Measurements from ENCODE around the gene KIF3B.
A peak's percentile ranks its signal among the peaks of the same experiment; 100 is the strongest.
"Not testable (repeated sequence)": the region's sequence is repeated elsewhere in the genome, so short reads cannot be mapped to it uniquely, and the experiment has no call there.

Gene KIF3B

GRCh38 chr20:32251470-32251869 is 26.0 kb upstream of the KIF3B start:
- no peaks in the 10 kb centered on the region for H3K36me3 ChIP-seq (ENCODE audit: insufficient read depth, low read depth, low read length)
- no peak overlapping the region for H3K27ac ChIP-seq (ENCODE audit: low read length)
- H3K9me3 ChIP-seq (ENCODE audit: insufficient read depth, low read depth, low read length), result no peaks in the 10 kb centered on the region
- no peak overlapping the region for H3K4me3 ChIP-seq (ENCODE audit: low read length)
- no peak overlapping the region for H3K9ac ChIP-seq (ENCODE audit: low read depth, low read length)
- H3K27me3 ChIP-seq (ENCODE audit: insufficient read depth, low read length), result no peaks in the 10 kb centered on the region
- H3K4me1 ChIP-seq (ENCODE audit: insufficient read depth, low read length), result no peaks in the 10 kb centered on the region

- H3K4me1 ChIP-seq (ENCODE audit: insufficient read depth, low read length), result no peaks in the 10 kb centered on the region
- H3K4me3 ChIP-seq (ENCODE audit: low read length), result no peak overlapping the region
- H3K9me3 ChIP-seq (ENCODE audit: insufficient read depth, low read depth, low read length), result no peaks in the 10 kb centered on the region
- H3K36me3 ChIP-seq (ENCODE audit: insufficient read depth, low read depth, low read length), result no peaks in the 10 kb centered on the region
- H3K27ac ChIP-seq (ENCODE audit: low read length), result no peak overlapping the region
- no peak overlapping the region for H3K9ac ChIP-seq (ENCODE audit: low read depth, low read length)
- H3K27me3 ChIP-seq (ENCODE audit: insufficient read depth, low read length), result no peaks in the 10 kb centered on the region
These were observed 25.3 kb upstream of the KIF3B start for GRCh38 chr20:32252189-32252588.

GRCh38 chr20:32260973-32261372 is 16.5 kb upstream of the KIF3B start:
- H3K4me1 ChIP-seq (ENCODE audit: insufficient read depth, low read length); H3K27ac ChIP-seq (ENCODE audit: low read length); H3K9ac ChIP-seq (ENCODE audit: low read depth, low read length); H3K4me3 ChIP-seq (ENCODE audit: low read length); H3K36me3 ChIP-seq (ENCODE audit: insufficient read depth, low read depth, low read length); H3K27me3 ChIP-seq (ENCODE audit: insufficient read depth, low read length); H3K9me3 ChIP-seq (ENCODE audit: insufficient read depth, low read depth, low read length): not testable (repeated sequence)

DNA sequence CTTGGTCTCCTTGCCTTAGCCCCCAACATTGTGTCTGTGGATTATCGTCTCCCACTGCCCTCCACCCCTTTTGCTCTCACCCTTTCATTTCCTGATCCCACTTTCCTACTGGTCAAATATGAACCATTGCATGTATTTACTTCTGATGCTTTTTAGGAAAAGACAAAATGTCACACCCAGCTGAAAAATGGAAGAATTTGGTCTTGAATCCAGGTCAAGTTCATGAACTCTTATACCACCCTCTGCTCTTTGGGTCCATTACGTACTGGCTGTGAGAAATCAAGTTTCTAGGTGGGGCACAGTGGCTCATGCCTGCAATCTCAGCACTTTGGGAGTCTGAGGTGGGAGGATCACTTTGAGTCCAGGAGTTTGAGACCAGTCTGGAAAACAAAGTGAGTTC is 15.8 kb upstream of the KIF3B start:
- Histone ChIP-seq H3K36me3 (ENCODE audit: insufficient read depth, low read depth, low read length) (no peaks in the 10 kb centered on the region), H3K9me3 (ENCODE audit: insufficient read depth, low read depth, low read length) (no peaks in the 10 kb centered on the region), H3K27ac (ENCODE audit: low read length) (no peak overlapping the region), H3K4me3 (ENCODE audit: low read length) (no peak overlapping the region), H3K9ac (ENCODE audit: low read depth, low read length) (no peak overlapping the region), H3K27me3 (ENCODE audit: insufficient read depth, low read length) (no peaks in the 10 kb centered on the region), H3K4me1 (ENCODE audit: insufficient read depth, low read length) (no peaks in the 10 kb centered on the region)

GRCh38 chr20:32263398-32263954 is 14.0 kb upstream of the KIF3B start:
- no peak overlapping the region for H3K27ac ChIP-seq (ENCODE audit: low read length)
- H3K9ac ChIP-seq (ENCODE audit: low read depth, low read length), result no peak overlapping the region
- no peaks in the 10 kb centered on the region for H3K4me1 ChIP-seq (ENCODE audit: insufficient read depth, low read length)
- H3K4me3 ChIP-seq (ENCODE audit: low read length), result no peak overlapping the region
- H3K36me3 ChIP-seq (ENCODE audit: insufficient read depth, low read depth, low read length), result no peaks in the 10 kb centered on the region
- no peaks in the 10 kb centered on the region for H3K27me3 ChIP-seq (ENCODE audit: insufficient read depth, low read length)
- no peaks in the 10 kb centered on the region for H3K9me3 ChIP-seq (ENCODE audit: insufficient read depth, low read depth, low read length)

- no peak overlapping the region for H3K27ac ChIP-seq (ENCODE audit: low read length)
- H3K4me1 ChIP-seq (ENCODE audit: insufficient read depth, low read length), result no peaks in the 10 kb centered on the region
- no peak overlapping the region for H3K4me3 ChIP-seq (ENCODE audit: low read length)
- no peaks in the 10 kb centered on the region for H3K36me3 ChIP-seq (ENCODE audit: insufficient read depth, low read depth, low read length)
- no peaks in the 10 kb centered on the region for H3K9me3 ChIP-seq (ENCODE audit: insufficient read depth, low read depth, low read length)
- H3K27me3 ChIP-seq (ENCODE audit: insufficient read depth, low read length), result peaks cover 6% of the 10 kb centered on the region; the same call in 1 of the 2 replicates
- no peak overlapping the region for H3K9ac ChIP-seq (ENCODE audit: low read depth, low read length)
These were observed 5.8 kb upstream of the KIF3B start for GRCh38 chr20:32271620-32272019.

DNA sequence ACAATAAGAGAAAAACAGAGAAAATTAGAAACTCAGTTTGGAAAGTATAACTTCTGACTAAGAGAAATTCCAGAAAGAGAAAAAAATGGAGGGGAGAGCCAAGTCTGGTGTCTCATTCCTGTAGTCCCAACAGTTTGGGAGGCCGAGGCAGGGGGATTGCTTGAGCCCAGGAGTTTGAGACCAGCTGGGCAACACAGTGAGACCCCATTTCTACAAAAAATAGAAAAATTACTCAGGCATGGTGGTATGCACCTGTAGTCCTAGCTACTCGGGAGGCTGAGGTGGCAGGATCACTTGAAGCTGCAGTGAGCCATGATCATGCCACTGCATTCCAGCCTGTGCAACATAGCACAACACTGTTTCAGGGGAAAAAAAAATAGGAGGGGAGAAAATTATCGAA is 3.1 kb upstream of the KIF3B start:
- H3K27me3 ChIP-seq (ENCODE audit: insufficient read depth, low read length), result peaks cover 6% of the 10 kb centered on the region; the same call in 1 of the 2 replicates
- no peaks in the 10 kb centered on the region for H3K9me3 ChIP-seq (ENCODE audit: insufficient read depth, low read depth, low read length)
- H3K9ac ChIP-seq (ENCODE audit: low read depth, low read length), result no peak overlapping the region
- no peaks in the 10 kb centered on the region for H3K36me3 ChIP-seq (ENCODE audit: insufficient read depth, low read depth, low read length)
- H3K4me1 ChIP-seq (ENCODE audit: insufficient read depth, low read length), result no peaks in the 10 kb centered on the region
- H3K4me3 ChIP-seq (ENCODE audit: low read length), result no peak overlapping the region
- no peak overlapping the region for H3K27ac ChIP-seq (ENCODE audit: low read length)

DNA sequence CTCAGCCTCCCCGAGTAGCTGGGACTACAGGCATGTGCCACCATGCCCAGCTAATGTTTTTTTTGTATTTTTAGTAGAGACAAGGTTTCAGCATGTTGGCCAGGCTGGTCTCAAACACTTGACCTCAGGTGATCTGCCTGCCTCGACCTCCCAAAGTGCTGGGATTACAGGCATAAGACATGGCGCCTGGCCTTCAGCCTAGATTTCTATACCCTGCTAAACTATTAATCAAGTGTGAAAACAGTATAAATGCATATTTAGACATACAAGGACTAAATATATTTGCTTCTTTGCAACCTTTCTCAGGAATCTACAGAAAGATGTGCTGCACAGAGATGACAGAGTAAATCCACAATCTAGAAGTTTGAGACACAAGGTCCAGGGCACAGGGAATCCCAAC is 2.3 kb upstream of the KIF3B start:
- not testable (repeated sequence) for H3K4me1 ChIP-seq (ENCODE audit: insufficient read depth, low read length); H3K9ac ChIP-seq (ENCODE audit: low read depth, low read length); H3K4me3 ChIP-seq (ENCODE audit: low read length); H3K27ac ChIP-seq (ENCODE audit: low read length); H3K27me3 ChIP-seq (ENCODE audit: insufficient read depth, low read length); H3K36me3 ChIP-seq (ENCODE audit: insufficient read depth, low read depth, low read length); H3K9me3 ChIP-seq (ENCODE audit: insufficient read depth, low read depth, low read length)

GRCh38 chr20:32278199-32278643 is 770 bp downstream of the KIF3B start:
- Histone ChIP-seq H3K27ac (ENCODE audit: low read length) (no peak overlapping the region), H3K27me3 (ENCODE audit: insufficient read depth, low read length) (0 out of 2 replicates have a peak, but pooled peaks cover 2% of the 10 kb centered on the region), H3K4me1 (ENCODE audit: insufficient read depth, low read length) (no peaks in the 10 kb centered on the region), H3K36me3 (ENCODE audit: insufficient read depth, low read depth, low read length) (0 out of 2 replicates have a peak, but pooled peaks cover 6% of the 10 kb centered on the region), H3K9ac (ENCODE audit: low read depth, low read length) (peak overlapping the region; percentile 45; the same call in 1 of the 2 replicates), H3K4me3 (ENCODE audit: low read length) (peak overlapping the region; percentile 77), H3K9me3 (ENCODE audit: insufficient read depth, low read depth, low read length) (no peaks in the 10 kb centered on the region)

DNA sequence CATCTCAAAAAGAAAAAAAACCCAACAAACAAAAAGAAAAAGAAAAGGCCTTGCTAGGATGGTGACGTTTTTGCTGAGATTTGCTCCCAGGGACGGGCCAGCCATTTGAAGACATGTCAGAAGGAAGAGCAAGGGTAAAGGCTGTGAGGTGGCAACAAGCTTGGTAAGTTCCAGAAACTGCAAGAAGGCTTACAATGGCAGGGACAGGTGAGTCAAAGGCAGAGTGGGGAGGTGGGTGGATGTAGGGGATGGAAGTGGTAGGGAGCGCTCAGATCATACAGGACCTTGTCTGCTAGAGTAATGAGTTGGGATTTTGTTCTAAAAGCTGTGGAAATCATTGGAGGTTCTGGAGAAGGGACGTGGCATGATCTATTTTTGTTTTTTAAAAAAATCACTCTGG is 4.3 kb downstream of the KIF3B start:
- Histone ChIP-seq H3K27ac (ENCODE audit: low read length) (no peak overlapping the region), H3K9ac (ENCODE audit: low read depth, low read length) (no peak overlapping the region), H3K4me3 (ENCODE audit: low read length) (no peak overlapping the region), H3K36me3 (ENCODE audit: insufficient read depth, low read depth, low read length) (0 out of 2 replicates have a peak, but pooled peaks cover 6% of the 10 kb centered on the region), H3K4me1 (ENCODE audit: insufficient read depth, low read length) (no peaks in the 10 kb centered on the region), H3K27me3 (ENCODE audit: insufficient read depth, low read length) (no peaks in the 10 kb centered on the region), H3K9me3 (ENCODE audit: insufficient read depth, low read depth, low read length) (no peaks in the 10 kb centered on the region)

- H3K4me1 ChIP-seq (ENCODE audit: insufficient read depth, low read length), result no peaks in the 10 kb centered on the region
- H3K9ac ChIP-seq (ENCODE audit: low read depth, low read length), result no peak overlapping the region
- no peak overlapping the region for H3K27ac ChIP-seq (ENCODE audit: low read length)
These were observed 5.0 kb downstream of the KIF3B start for GRCh38 chr20:32282461-32282860.

DNA sequence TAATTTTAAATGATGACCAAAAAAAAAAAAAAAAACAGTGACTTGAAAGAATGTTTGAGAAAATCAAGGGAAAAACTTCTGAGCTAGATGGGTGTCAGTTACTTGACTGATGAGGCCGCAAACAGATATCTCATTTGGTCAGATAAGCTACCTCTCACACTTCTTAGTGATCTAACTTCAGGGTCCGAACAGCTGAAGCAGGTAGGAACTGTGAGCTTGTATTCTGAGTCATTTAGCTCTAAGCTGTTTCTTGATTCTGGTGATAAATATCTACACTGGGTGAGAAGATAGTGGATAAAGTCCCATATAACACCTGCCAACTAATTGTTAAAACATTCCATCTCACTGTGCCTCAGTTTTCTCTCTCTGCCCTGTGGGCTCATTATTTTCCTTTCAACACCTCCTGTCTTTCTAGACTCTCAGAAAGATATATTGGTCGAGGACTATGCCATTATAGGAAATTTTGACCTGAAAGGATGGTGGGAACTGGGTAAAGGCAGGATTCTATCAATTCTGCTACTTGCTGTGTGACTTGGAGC is 7.7 kb downstream of the KIF3B start:
- Histone ChIP-seq H3K27ac (ENCODE audit: low read length) (no peak overlapping the region), H3K4me1 (ENCODE audit: insufficient read depth, low read length) (no peaks in the 10 kb centered on the region)

More at GRCh38 chr20:32282461-32282860, 5.0 kb downstream of the KIF3B start:
- no peak overlapping the region for H3K4me3 ChIP-seq (ENCODE audit: low read length)
- no peaks in the 10 kb centered on the region for H3K9me3 ChIP-seq (ENCODE audit: insufficient read depth, low read depth, low read length)
- H3K36me3 ChIP-seq (ENCODE audit: insufficient read depth, low read depth, low read length), result 0 out of 2 replicates have a peak, but pooled peaks cover 6% of the 10 kb centered on the region
- no peaks in the 10 kb centered on the region for H3K27me3 ChIP-seq (ENCODE audit: insufficient read depth, low read length)

More for the DNA sequence above, 7.7 kb downstream of the KIF3B start:
- H3K27me3 ChIP-seq (ENCODE audit: insufficient read depth, low read length), result no peaks in the 10 kb centered on the region
- 0 out of 2 replicates have a peak, but pooled peaks cover 6% of the 10 kb centered on the region for H3K36me3 ChIP-seq (ENCODE audit: insufficient read depth, low read depth, low read length)
- no peak overlapping the region for H3K9ac ChIP-seq (ENCODE audit: low read depth, low read length)
- H3K4me3 ChIP-seq (ENCODE audit: low read length), result no peak overlapping the region
- no peaks in the 10 kb centered on the region for H3K9me3 ChIP-seq (ENCODE audit: insufficient read depth, low read depth, low read length)

All from iPS-20b (cell line).